ENCODE measurements around the gene CCSAP.
A peak's percentile ranks its signal among the peaks of the same experiment; 100 is the strongest.
"Not testable (repeated sequence)": the region's sequence is repeated elsewhere in the genome, so short reads cannot be mapped to it uniquely, and the experiment has no call there.

The CCSAP gene

GRCh38 chr1:229364207-229365065 is 21.6 kb upstream of the CCSAP start:
- DNase-seq (ENCODE audit: low read depth in 2 of 2): no peak

DNA sequence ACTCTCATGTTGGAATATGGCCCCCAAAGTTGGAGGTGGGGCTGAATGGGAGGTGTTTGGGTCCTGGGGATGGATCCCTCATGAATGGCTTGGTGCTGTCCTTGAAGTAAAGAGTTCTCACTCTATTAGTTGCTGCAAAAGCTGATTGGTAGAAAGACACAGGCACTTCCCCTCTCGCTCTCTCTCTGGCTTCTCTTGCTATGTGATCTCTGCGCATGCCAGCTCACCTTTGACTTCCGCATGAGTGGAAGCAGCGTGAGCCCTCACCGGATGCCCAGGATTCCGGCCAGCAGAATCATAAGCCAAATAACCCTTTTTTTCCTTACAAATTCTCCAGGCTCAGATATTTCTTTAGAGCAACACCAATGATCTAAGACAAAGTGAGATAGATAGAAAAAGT is 20.9 kb upstream of the CCSAP start:
- no peak for DNase-seq (ENCODE audit: low read depth in 2 of 2)

GRCh38 chr1:229360420-229360819 is 17.6 kb upstream of the CCSAP start:
- no peak for DNase-seq (ENCODE audit: low read depth in 2 of 2)

- no peak for DNase-seq (ENCODE audit: low read depth in 2 of 2)
These were observed 12.8 kb upstream of the CCSAP start for GRCh38 chr1:229355661-229356060.

DNA sequence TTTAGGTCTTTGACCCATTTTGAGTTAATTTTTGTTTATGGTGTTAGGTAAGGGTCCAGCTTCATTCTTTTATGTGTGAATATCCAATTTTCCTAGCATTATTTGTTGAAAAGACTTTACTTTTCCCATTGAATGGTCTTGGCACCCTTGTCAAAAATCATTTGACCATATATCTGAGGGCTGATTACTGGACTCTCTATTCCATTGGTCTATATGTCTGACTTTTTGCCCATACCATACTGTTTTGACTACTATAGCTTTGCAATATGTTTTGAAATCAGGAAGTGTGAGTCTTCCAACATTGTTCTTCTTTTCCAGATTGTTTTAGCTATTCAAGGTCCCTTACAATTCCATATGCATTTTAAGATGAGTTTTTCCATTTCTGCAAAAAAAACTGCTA is 11.4 kb upstream of the CCSAP start:
- no peak for DNase-seq (ENCODE audit: low read depth in 2 of 2)

DNA sequence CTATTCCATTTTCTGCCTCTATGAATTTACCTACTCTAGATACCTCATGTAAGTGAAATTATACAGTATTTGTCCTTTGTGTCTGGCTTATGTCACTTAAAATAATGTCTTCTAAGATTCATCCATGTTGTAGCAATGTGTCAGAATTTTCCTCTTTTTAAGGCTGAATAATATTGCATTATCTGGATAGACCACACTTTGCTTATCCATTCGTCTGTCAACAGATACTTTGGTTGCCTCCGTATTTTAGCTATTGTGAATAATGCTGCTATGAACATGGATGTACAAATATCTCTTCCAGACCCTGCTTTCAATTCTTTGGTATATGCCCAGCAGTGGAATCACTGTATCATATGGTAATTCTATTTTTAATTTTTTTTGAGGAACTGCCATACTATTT is 10.1 kb upstream of the CCSAP start:
- no peak for DNase-seq (ENCODE audit: low read depth in 2 of 2)

DNA sequence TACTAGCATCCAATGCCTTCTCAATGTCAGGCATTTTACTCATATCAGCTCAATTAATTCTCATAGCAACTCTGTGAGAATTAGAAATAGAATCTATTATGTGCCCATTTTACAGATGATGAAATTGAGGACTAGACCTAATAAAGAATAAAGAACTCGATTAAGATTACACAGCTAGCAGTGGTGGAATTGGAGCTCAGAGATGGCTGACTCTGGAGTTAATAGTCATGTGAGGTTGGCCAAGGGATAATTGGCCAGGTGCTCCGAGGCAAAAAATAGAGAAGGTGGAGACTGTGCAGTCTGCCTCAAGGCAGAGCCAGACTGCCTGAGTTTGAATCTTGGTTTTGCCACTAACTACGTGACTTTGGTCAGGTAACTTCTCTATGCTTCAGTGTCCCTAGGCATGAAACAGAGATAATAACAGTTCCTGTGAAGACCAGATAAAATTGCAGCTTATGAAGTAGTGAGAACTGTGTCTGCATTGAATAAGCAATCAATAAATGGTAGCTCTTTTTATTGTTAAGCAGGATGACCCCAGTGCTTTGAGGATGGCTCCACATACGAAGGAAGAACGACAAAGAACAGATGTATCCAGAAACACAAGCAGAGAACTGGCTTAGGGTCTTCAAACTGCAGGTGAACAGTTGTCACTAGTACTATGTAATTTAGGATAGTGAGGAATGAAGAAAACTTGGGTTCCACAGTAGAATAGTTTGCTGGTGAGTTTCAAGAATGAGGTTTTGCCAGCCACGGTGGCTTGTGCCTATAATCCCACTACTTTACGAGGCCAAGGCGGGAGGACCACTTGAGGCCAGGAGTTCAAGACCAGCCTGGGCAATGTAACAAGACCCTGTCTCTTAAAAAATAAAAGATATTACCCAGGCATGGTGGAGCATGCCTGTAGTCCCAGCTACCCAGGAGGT is 6.9 kb upstream of the CCSAP start:
- DNase-seq (ENCODE audit: low read depth in 2 of 2): no peak

DNA sequence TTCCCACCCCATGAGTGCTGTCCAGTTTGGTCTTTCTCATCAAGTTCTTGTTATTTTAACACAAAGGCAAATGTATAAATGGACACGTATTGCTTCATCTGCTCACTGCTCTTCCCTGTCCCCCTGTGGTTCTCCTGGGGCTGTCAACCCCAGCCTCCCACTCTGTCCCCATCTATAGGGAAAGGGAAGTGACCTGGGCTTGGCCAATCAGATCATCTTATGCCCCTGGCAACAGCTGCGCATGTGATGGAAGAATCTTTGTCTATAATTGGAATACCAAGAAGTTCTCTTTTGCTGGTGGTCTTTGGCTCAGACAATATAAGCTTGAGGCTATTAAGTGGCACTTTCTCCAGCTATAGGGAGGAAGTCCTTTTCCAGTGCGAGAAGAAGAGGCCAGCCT is 4.7 kb upstream of the CCSAP start:
- DNase-seq (ENCODE audit: low read depth in 2 of 2): no peak

DNA sequence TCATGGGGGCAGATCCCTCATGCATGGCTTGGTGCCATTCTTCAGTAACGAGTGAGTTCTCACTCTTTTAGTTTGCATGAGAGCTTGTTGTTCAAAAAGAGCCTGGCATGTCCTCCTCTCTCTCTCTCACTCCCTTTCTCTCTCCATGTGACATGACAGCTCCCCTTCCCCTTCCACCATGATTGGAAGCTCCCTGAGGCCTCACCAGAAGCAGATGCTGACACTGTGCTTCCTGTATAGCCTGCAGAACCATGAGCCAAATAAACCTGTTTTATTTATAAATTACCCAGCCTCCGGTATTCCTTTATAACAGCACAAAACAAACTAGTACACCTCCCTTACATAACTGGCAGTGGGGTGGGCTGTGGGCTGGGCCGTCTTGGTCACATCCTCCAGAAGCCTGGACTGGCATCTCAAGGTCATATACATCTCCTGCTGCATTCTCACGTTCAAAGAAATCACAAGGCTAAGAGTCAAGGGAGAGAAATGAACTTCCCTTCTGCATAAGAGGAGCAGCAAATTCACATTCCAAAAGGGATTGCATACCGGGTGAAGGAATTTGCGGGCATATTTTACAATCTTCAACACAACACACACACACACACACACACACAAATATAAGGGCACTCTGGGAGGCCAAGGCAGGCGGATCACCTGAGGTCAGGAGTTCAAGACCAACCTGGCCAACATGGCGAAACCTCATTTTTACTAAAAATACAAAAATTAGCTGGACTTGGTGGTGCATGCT is 2.3 kb upstream of the CCSAP start:
- no peak for DNase-seq (ENCODE audit: low read depth in 2 of 2)

DNA sequence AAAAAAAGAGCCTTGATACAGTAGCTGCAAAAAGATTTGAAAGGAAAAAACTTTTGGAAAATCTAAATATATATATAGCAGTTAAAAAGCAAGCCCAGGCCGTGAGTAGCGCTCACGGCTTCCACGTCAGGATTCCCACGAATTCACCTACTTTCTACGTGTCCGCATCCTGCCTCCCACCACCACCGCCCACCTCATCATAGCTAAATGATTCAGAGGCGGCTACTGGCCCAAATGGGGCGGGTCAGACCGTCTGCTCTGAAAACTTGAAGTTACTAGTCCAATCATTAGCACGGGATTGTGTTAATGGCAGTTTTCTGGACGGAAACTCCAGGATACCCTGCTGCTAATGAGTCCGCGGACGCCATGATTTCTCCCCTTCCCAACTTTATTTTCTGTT is 1.3 kb upstream of the CCSAP start:
- no peak for DNase-seq (ENCODE audit: low read depth in 2 of 2)

DNA sequence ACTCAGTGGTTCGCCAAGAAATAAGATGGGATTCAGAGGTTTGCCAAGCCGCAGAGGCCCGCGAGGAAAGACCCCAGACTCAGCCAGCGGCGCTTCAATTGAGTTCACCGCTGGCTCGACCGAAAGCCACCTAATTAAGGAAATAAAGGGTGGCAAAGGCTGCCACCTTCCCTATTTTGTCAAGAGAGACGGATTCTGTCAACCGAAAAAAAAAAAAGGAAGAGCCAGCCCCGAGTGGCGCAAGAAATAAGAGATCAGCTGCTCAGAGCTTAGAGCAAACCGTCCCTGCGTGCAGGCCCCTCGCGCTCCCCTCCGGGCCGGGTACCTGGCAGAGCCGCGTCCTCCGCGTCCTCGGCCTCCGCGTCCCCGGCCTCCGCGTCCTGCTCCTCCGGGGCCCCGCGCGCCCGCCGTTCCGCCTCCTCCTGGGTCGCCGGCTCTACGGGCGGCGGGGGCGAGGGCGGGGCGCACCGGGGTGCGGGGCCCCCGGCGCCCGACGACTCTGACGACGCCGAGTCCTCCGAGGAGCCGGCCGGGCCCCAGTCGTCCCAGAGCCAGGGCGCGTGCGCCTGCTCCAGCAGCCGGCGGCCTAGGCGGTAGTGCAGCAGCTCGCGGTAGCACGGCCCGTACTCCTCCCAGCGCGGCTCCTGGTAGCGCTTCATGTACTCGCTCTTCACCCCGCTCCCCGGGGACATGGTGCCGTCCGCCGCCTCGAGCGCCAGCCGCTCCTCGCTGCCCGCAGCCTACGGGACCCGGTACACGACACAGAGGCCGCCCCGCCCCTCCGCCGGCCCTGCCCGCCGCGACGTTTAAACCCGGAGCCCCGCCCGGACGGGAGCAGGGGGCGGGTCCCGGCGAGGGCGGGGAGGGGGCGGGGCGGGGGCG is 832 bp downstream of the CCSAP start:
- DNase-seq (ENCODE audit: low read depth in 2 of 2): peak; percentile 63 to 71

- no peak for DNase-seq (ENCODE audit: low read depth in 2 of 2)
These were observed 2.4 kb downstream of the CCSAP start for GRCh38 chr1:229340496-229340895.

DNA sequence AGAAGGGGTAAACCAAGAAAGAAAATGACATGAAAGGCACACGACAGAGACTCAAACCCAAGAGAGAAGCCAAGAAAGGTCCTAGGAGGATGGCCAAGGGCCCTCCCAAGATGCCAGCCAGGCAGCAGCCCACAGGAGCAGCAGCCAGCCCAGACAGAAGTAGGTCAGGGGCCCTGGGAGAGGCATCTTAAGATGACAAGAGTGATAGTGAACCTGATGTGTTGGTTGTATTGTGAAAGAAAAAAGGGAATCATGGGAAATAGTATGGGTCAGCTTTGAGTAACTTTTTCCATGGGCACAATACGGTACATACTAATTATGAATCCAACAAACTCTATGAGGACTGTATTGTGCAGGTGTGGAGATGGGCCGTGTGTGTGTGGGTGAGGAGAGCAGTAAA is 3.3 kb downstream of the CCSAP start:
- DNase-seq (ENCODE audit: low read depth in 2 of 2): no peak

- no peak for DNase-seq (ENCODE audit: low read depth in 2 of 2)
These were observed 3.8 kb downstream of the CCSAP start for GRCh38 chr1:229339086-229339485.

DNA sequence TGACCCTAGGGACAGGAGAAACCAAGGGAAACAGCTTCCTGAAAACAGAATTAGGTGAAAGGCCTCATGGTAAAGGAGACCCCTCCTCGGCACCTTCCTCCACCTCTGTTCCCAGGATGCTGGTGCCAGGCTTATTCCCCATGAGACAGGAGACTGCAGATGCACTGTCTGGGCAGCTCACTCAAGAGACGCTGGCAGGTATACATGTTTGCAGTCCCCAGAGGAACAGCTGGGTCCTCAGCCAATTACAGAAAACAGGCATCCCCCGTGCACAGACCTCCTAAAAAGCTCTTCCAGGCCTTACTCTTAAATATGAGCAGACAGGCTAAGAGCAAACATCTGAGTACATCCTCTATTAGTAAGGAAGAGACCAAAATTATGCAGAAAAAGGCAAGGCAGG is 6.5 kb downstream of the CCSAP start:
- DNase-seq (ENCODE audit: low read depth in 2 of 2): no peak

- no peak for DNase-seq (ENCODE audit: low read depth in 2 of 2)
These were observed 8.1 kb downstream of the CCSAP start for GRCh38 chr1:229334716-229335115.

DNA sequence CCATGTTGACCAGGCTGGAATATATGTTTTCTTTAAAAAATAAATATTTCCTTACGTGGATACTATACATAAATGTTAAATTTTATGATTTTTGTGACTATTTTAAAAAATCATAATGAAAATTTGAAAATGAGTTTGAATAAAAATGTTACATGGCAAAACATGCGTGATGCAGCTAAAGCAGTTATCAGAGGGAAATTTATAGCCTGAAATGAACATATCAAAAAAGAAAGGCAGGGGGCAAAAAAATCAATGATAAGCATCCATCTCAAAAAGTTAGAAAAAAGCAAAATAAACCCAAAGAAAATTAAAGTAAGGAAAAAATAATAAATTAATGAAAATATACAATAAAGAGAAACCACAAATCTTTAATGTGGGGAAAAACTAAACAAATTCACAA is 8.6 kb downstream of the CCSAP start:
- DNase-seq (ENCODE audit: low read depth in 2 of 2): no peak

DNA sequence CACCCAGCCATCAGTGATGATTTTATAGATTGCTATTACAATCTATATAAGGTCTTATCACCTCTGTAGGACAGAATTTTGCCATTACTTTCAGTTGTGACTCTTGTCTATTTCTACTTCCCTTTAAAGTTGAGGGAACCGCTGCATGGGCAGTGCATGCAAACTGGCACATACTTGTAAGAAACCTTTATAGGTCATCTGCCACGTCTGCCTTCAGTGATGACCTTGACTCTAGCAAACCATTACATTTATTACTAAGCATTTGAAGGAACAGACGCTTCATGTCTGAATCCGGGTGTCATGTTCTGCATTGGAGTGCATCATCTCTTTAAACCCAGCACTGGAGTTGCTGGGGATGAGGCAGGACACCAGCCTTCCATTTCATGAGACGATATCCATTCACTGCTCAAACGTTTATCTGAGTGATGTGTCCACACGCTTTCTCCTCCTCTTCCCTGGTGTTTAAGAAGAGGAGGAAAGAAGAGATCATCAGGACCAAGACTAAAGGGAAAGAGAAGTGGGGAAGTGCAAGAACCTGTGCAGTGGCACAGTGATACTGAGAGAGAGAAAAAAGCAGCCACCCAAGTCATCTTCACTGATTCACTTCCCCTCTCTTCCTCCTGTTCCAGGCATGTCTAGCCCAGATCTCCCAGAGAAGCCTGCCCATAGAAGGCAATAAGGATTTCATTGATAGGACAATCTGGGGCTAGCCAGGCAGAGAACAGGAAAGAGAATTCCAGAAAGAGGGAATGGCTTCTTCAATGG is 14.1 kb downstream of the CCSAP start:
- no peak for DNase-seq (ENCODE audit: low read depth in 2 of 2)

- DNase-seq (ENCODE audit: low read depth in 2 of 2): not testable (repeated sequence)
These were observed 15.1 kb downstream of the CCSAP start for GRCh38 chr1:229327765-229328164.

- DNase-seq (ENCODE audit: low read depth in 2 of 2): no peak
These were observed 16.2 kb downstream of the CCSAP start for GRCh38 chr1:229326601-229327000.
